OCI-LY1 (cell line): ENCODE measurements around the gene MACROD2.

Source experiments
- H2AFZ ChIP-seq: fragments of 200-600 bp; sonication (generic), shearing (Covaris generic); 2 replicates; pipeline ENCODE4 v1.6.0; 2014; ENCODE audit warnings: antibody characterized with exemption, mild to moderate bottlenecking, low read length
- H3F3A ChIP-seq: fragments of 200-600 bp; sonication (generic), shearing (Covaris generic); 2 replicates; pipeline ENCODE4 v1.6.0; 2014; ENCODE audit warnings: mild to moderate bottlenecking, antibody characterized with exemption, low read length, moderate library complexity; ENCODE audit not compliant: insufficient read depth
- H3K27ac ChIP-seq: fragments of 200-600 bp; sonication (generic); 2 replicates; pipeline ENCODE4 v1.5.1; 2014; ENCODE audit warnings: low read length, mixed run types, mild to moderate bottlenecking, low read depth; ENCODE audit not compliant: poor library complexity, severe bottlenecking
- H3K27me3 ChIP-seq: fragments of 200-600 bp; sonication (generic); 2 replicates; pipeline ENCODE4 v1.6.0; 2014; ENCODE audit warnings: antibody characterized with exemption, mild to moderate bottlenecking, low read length, moderate library complexity; ENCODE audit not compliant: insufficient read depth
- H3K36me3 ChIP-seq: fragments of 200-600 bp; sonication (generic); 2 replicates; pipeline ENCODE4 v1.6.1; 2014; ENCODE audit warnings: mild to moderate bottlenecking, antibody characterized with exemption, low read length, moderate library complexity, mixed read lengths; ENCODE audit not compliant: insufficient read depth
- H3K4me1 ChIP-seq: fragments of 200-600 bp; sonication (generic); 2 replicates; pipeline ENCODE4 v1.5.1; 2014; ENCODE audit warnings: mild to moderate bottlenecking, low read length, moderate library complexity; ENCODE audit not compliant: insufficient read depth, severe bottlenecking
- H3K4me2 ChIP-seq: fragments of 200-600 bp; sonication (generic), shearing (Covaris generic); 2 replicates; pipeline ENCODE4 v1.6.1; 2014; ENCODE audit warnings: low read length
- H3K4me3 ChIP-seq: fragments of 200-600 bp; sonication (generic); 2 replicates; pipeline ENCODE4 v1.5.1; 2014; ENCODE audit warnings: low read length, low read depth, mild to moderate bottlenecking, mixed read lengths; ENCODE audit not compliant: poor library complexity, severe bottlenecking
- H3K79me2 ChIP-seq: fragments of 200-600 bp; shearing (Covaris generic); 2 replicates; pipeline ENCODE4 v1.6.1; 2016; ENCODE audit warnings: mixed run types, low read length, mixed read lengths; ENCODE audit not compliant: insufficient read depth
- H3K9ac ChIP-seq: fragments of 200-600 bp; sonication (generic), shearing (Covaris generic); 2 replicates; pipeline ENCODE4 v1.6.1; 2014; ENCODE audit warnings: mild to moderate bottlenecking, low read length, mixed read lengths
- H3K9me2 ChIP-seq: fragments of 200-600 bp; sonication (generic), shearing (Covaris generic); 2 replicates; pipeline ENCODE4 v1.6.1; 2014; ENCODE audit warnings: low read depth, mild to moderate bottlenecking, low read length, mixed read lengths
- H3K9me3 ChIP-seq: fragments of 200-600 bp; shearing (Covaris generic); 2 replicates; pipeline ENCODE4 v1.6.1; 2014; ENCODE audit warnings: low read length, mixed read lengths
- H4K20me1 ChIP-seq: fragments of 200-600 bp; sonication (generic), shearing (Covaris generic); 2 replicates; pipeline ENCODE4 v1.6.0; 2016; ENCODE audit warnings: mild to moderate bottlenecking, low read length; ENCODE audit not compliant: insufficient read depth
- EZH2 ChIP-seq: fragments of 200-600 bp; sonication (generic), shearing (Covaris generic); IDR thresholded peaks from 2 replicates; pipeline ENCODE4 v1.8.0; 2017; ENCODE audit warnings: borderline replicate concordance, mixed run types, mild to moderate bottlenecking, antibody characterized with exemption, low read length, moderate library complexity, mixed read lengths
- TF ChIP-seq, protein P1 (sequence below): fragments of 200-600 bp; sonication (generic), shearing (Covaris generic); IDR thresholded peaks from 2 replicates; pipeline ENCODE4 v1.5.1; 2017; ENCODE audit warnings: mild to moderate bottlenecking, antibody characterized with exemption, low read length, moderate library complexity, mixed read lengths

The MACROD2 gene

DNA sequence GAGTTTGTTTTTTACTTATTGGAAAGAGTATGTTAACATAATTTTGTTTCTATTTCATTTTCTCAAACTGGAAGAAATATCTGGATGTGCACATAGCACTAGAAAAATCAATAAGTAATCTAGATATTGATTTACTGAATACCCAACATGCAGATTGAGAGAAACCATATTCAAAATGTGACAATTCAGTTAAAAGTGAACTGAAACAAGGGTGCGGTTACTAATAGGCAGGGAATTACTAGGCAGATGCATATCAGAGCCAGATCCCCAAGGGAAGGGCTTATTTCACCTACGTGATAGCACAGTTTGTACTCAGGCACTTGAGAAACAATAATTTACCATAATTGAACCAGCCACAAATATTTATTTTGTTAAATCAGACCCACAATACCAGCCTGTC, 835.1 kb downstream of the MACROD2 start:
- no peaks in the 10 kb centered on the region for H4K20me1 ChIP-seq
- no peaks in the 10 kb centered on the region for H3K79me2 ChIP-seq
- no peak overlapping the region for H3K4me2 ChIP-seq
- no peaks in the 10 kb centered on the region for H3K9me3 ChIP-seq
- H3K4me1 ChIP-seq: no peaks in the 10 kb centered on the region
- TF ChIP-seq, protein P1, sequence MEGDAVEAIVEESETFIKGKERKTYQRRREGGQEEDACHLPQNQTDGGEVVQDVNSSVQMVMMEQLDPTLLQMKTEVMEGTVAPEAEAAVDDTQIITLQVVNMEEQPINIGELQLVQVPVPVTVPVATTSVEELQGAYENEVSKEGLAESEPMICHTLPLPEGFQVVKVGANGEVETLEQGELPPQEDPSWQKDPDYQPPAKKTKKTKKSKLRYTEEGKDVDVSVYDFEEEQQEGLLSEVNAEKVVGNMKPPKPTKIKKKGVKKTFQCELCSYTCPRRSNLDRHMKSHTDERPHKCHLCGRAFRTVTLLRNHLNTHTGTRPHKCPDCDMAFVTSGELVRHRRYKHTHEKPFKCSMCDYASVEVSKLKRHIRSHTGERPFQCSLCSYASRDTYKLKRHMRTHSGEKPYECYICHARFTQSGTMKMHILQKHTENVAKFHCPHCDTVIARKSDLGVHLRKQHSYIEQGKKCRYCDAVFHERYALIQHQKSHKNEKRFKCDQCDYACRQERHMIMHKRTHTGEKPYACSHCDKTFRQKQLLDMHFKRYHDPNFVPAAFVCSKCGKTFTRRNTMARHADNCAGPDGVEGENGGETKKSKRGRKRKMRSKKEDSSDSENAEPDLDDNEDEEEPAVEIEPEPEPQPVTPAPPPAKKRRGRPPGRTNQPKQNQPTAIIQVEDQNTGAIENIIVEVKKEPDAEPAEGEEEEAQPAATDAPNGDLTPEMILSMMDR: no peak
- TF ChIP-seq EZH2: no peak
- no peaks in the 10 kb centered on the region for H3K9me2 ChIP-seq
- no peak overlapping the region for H3K9ac ChIP-seq
- H3K4me3 ChIP-seq: no peak overlapping the region
- no peaks in the 10 kb centered on the region for H3F3A ChIP-seq
- no peaks in the 10 kb centered on the region for H3K27me3 ChIP-seq
- no peak overlapping the region for H3K27ac ChIP-seq
- H2AFZ ChIP-seq: no peak overlapping the region
- H3K36me3 ChIP-seq: no peaks in the 10 kb centered on the region

DNA sequence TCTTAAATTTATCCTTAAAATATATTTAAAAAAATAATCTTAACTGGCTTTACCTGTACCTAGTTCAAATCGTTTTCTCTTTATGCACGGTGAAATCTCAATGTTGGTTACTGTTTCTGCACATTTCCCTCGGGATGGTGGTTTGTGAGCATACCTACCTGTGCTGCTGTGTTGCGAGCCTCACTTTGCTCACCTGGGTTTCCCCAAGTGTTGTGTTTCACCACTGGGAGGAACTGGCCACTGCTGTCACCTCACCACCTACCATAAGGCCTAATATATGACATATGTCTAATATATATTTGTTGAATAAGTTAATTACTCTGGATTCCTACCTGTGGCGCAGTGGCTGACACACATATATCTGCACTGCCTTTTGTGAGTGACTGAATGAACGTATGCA, 835.6 kb downstream of the MACROD2 start:
- no peak overlapping the region for H3K4me3 ChIP-seq
- H3K36me3 ChIP-seq: no peaks in the 10 kb centered on the region
- H3K9me3 ChIP-seq: no peaks in the 10 kb centered on the region
- H3K9ac ChIP-seq: no peak overlapping the region
- no peaks in the 10 kb centered on the region for H4K20me1 ChIP-seq
- no peak overlapping the region for H3K27ac ChIP-seq
- H3K27me3 ChIP-seq: no peaks in the 10 kb centered on the region
- H3K79me2 ChIP-seq: no peaks in the 10 kb centered on the region
- no peaks in the 10 kb centered on the region for H3K9me2 ChIP-seq
- H3K4me1 ChIP-seq: no peaks in the 10 kb centered on the region
- no peak for TF ChIP-seq EZH2
- H2AFZ ChIP-seq: no peak overlapping the region
- H3K4me2 ChIP-seq: no peak overlapping the region
- H3F3A ChIP-seq: no peaks in the 10 kb centered on the region

DNA sequence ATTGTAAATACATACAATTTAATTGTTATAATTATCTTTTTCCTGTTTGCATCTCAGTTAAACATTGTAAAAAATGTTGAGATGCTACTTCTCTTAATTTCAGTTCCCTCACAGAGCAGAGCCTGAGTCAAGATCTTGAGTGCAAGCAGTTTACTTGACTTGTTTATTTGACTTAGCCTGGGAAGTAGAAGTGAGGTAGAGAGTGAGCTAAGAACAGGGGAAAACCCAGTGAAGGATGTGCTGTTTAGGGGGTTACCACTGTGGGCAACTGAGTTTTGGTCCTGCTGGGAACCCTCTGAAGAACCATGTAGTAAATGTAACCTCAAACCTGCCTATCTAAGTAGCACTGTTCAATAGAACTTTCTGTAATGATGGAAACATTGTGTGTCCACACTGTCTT, 837.3 kb downstream of the MACROD2 start:
- Histone ChIP-seq H4K20me1 (no peaks in the 10 kb centered on the region), H3K36me3 (no peaks in the 10 kb centered on the region), H2AFZ (no peak overlapping the region), H3F3A (no peaks in the 10 kb centered on the region), H3K4me2 (no peak overlapping the region), H3K27ac (no peak overlapping the region), H3K79me2 (no peaks in the 10 kb centered on the region), H3K9ac (no peak overlapping the region), H3K9me3 (no peaks in the 10 kb centered on the region), H3K9me2 (no peaks in the 10 kb centered on the region), H3K27me3 (no peaks in the 10 kb centered on the region), H3K4me3 (no peak overlapping the region), H3K4me1 (no peaks in the 10 kb centered on the region)
- TF ChIP-seq, protein P1: no peak
- no peak for TF ChIP-seq EZH2
